ENCODE results near the gene TRAF6. TPM values are rescaled to one million over a fixed set of nuclear protein-coding genes. Genes with fewer than 3 reads are reported as not detected.
A peak's percentile ranks its signal among the peaks of the same experiment; 100 is the strongest.

TRAF6 gene
- total RNA-seq, 1 donor, result 11.6 TPM

- no peak overlapping the region for H3K4me2 ChIP-seq (ENCODE audit: insufficient read depth, low read length)
- peaks cover 60% of the 10 kb centered on the region for H3K36me3 ChIP-seq (ENCODE audit: insufficient read depth, low read length)
- TF ChIP-seq, protein P1, sequence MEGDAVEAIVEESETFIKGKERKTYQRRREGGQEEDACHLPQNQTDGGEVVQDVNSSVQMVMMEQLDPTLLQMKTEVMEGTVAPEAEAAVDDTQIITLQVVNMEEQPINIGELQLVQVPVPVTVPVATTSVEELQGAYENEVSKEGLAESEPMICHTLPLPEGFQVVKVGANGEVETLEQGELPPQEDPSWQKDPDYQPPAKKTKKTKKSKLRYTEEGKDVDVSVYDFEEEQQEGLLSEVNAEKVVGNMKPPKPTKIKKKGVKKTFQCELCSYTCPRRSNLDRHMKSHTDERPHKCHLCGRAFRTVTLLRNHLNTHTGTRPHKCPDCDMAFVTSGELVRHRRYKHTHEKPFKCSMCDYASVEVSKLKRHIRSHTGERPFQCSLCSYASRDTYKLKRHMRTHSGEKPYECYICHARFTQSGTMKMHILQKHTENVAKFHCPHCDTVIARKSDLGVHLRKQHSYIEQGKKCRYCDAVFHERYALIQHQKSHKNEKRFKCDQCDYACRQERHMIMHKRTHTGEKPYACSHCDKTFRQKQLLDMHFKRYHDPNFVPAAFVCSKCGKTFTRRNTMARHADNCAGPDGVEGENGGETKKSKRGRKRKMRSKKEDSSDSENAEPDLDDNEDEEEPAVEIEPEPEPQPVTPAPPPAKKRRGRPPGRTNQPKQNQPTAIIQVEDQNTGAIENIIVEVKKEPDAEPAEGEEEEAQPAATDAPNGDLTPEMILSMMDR (IDR thresholded peaks at IDR 0.05; ENCODE audit: extremely low read depth, low read depth, low read length), result no peak
Measured at GRCh38 chr11:36493332-36493731, 16.7 kb downstream of the TRAF6 start.

GRCh38 chr11:36492724-36493304 lies 17.3 kb downstream of the TRAF6 start:
- peak; percentile 37 for DNase-seq (ENCODE audit: insufficient read length, low spot score, missing footprints)
- H3K4me1 ChIP-seq (ENCODE audit: insufficient read depth, low read length), result no peaks in the 10 kb centered on the region
- H3K4me3 ChIP-seq (ENCODE audit: insufficient read depth, low read length), result no peak overlapping the region
- TF ChIP-seq, protein P1 (IDR thresholded peaks at IDR 0.05; ENCODE audit: extremely low read depth, low read depth, low read length), result peak; percentile 84
- H3K27me3 ChIP-seq (ENCODE audit: insufficient read depth, low read length), result no peaks in the 10 kb centered on the region
- H3K36me3 ChIP-seq (ENCODE audit: insufficient read depth, low read length), result peaks cover 56% of the 10 kb centered on the region
- no peaks in the 10 kb centered on the region for H4K20me1 ChIP-seq (ENCODE audit: insufficient read depth, low read length)
- H3K9me3 ChIP-seq (ENCODE audit: low read depth, low read length), result no peaks in the 10 kb centered on the region
- no peak overlapping the region for H2AFZ ChIP-seq (ENCODE audit: low read length)
- peaks cover 10% of the 10 kb centered on the region for H3K79me2 ChIP-seq (ENCODE audit: insufficient read depth, low read length)
- no peak overlapping the region for H3K27ac ChIP-seq (ENCODE audit: low read depth, low read length)
- no peak overlapping the region for H3K4me2 ChIP-seq (ENCODE audit: insufficient read depth, low read length)

More at GRCh38 chr11:36493332-36493731, 16.7 kb downstream of the TRAF6 start:
- Histone ChIP-seq H3K4me3 (ENCODE audit: insufficient read depth, low read length) (no peak overlapping the region), H2AFZ (ENCODE audit: low read length) (no peak overlapping the region), H4K20me1 (ENCODE audit: insufficient read depth, low read length) (no peaks in the 10 kb centered on the region), H3K79me2 (ENCODE audit: insufficient read depth, low read length) (peaks cover 10% of the 10 kb centered on the region), H3K4me1 (ENCODE audit: insufficient read depth, low read length) (no peaks in the 10 kb centered on the region), H3K27ac (ENCODE audit: low read depth, low read length) (no peak overlapping the region), H3K9me3 (ENCODE audit: low read depth, low read length) (no peaks in the 10 kb centered on the region), H3K27me3 (ENCODE audit: insufficient read depth, low read length) (no peaks in the 10 kb centered on the region)
- DNase-seq (ENCODE audit: insufficient read length, low spot score, missing footprints), result no peak

- Histone ChIP-seq H3K4me3 (ENCODE audit: insufficient read depth, low read length) (no peak overlapping the region), H4K20me1 (ENCODE audit: insufficient read depth, low read length) (no peaks in the 10 kb centered on the region), H3K27me3 (ENCODE audit: insufficient read depth, low read length) (no peaks in the 10 kb centered on the region), H3K9me3 (ENCODE audit: low read depth, low read length) (no peaks in the 10 kb centered on the region), H3K36me3 (ENCODE audit: insufficient read depth, low read length) (peaks cover 45% of the 10 kb centered on the region), H3K4me1 (ENCODE audit: insufficient read depth, low read length) (no peaks in the 10 kb centered on the region), H2AFZ (ENCODE audit: low read length) (no peak overlapping the region), H3K4me2 (ENCODE audit: insufficient read depth, low read length) (no peak overlapping the region), H3K27ac (ENCODE audit: low read depth, low read length) (no peak overlapping the region), H3K79me2 (ENCODE audit: insufficient read depth, low read length) (peaks cover 10% of the 10 kb centered on the region)
- no peak for DNase-seq (ENCODE audit: insufficient read length, low spot score, missing footprints)
- TF ChIP-seq, protein P1 (IDR thresholded peaks at IDR 0.05; ENCODE audit: extremely low read depth, low read depth, low read length), result no peak
Measured at GRCh38 chr11:36490026-36490806, 19.9 kb downstream of the TRAF6 start.

DNA sequence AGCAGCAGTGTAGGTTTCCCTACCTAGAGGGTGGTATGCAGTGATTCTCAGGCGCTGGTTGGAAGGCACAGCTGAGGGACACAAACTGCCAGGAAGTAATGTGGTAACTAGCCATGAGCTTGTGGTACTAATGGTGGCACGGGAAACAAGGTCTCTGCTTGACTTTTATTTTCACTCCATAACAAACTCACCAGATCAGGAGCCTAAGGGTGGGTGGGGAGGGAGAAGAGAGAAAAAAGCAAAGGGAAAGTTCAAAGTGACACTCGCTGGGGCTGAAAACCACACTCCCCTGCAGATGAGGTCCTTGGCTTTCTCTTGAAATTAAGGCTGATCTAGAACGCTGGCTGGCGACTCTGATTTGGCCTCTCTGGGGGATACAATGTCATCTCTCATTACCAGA lies 22.0 kb downstream of the TRAF6 start:
- Histone ChIP-seq H3K4me2 (ENCODE audit: insufficient read depth, low read length) (no peak overlapping the region), H3K27ac (ENCODE audit: low read depth, low read length) (no peak overlapping the region), H3K79me2 (ENCODE audit: insufficient read depth, low read length) (peaks cover 10% of the 10 kb centered on the region), H3K36me3 (ENCODE audit: insufficient read depth, low read length) (peaks cover 44% of the 10 kb centered on the region), H3K27me3 (ENCODE audit: insufficient read depth, low read length) (no peaks in the 10 kb centered on the region), H2AFZ (ENCODE audit: low read length) (no peak overlapping the region), H3K4me1 (ENCODE audit: insufficient read depth, low read length) (no peaks in the 10 kb centered on the region), H3K4me3 (ENCODE audit: insufficient read depth, low read length) (no peak overlapping the region), H3K9me3 (ENCODE audit: low read depth, low read length) (no peaks in the 10 kb centered on the region), H4K20me1 (ENCODE audit: insufficient read depth, low read length) (no peaks in the 10 kb centered on the region)
- TF ChIP-seq, protein P1 (IDR thresholded peaks at IDR 0.05; ENCODE audit: extremely low read depth, low read depth, low read length), result no peak
- no peak for DNase-seq (ENCODE audit: insufficient read length, low spot score, missing footprints)
